SU-DHL-6 (cell line): ENCODE measurements around the gene MYL10.

Source experiments
- H2AFZ ChIP-seq: fragments of 200-600 bp; sonication (generic); 2 replicates; pipeline ENCODE4 v1.6.1; 2014; ENCODE audit warnings: low read depth, mild to moderate bottlenecking, moderate library complexity, mixed read lengths, antibody characterized with exemption, low read length; ENCODE audit not compliant: severe bottlenecking
- H3F3A ChIP-seq: fragments of 200-600 bp; shearing (Covaris generic); 2 replicates; pipeline ENCODE4 v1.6.0; 2016; ENCODE audit warnings: antibody characterized with exemption, mild to moderate bottlenecking; ENCODE audit not compliant: insufficient read depth
- H3K27ac ChIP-seq: fragments of 200-600 bp; sonication (generic); 2 replicates; pipeline ENCODE4 v1.5.1; 2016; ENCODE audit warnings: low read depth, mild to moderate bottlenecking, low read length, moderate library complexity, mixed read lengths
- H3K27me3 ChIP-seq: fragments of 200-600 bp; sonication (generic), shearing (Covaris generic); 2 replicates; pipeline ENCODE4 v1.6.0; 2014; ENCODE audit warnings: mild to moderate bottlenecking, low read length
- H3K36me3 ChIP-seq: fragments of 200-600 bp; sonication (generic); 2 replicates; pipeline ENCODE4 v1.6.1; 2014; ENCODE audit warnings: mild to moderate bottlenecking, low read length, mixed read lengths
- H3K4me2 ChIP-seq: fragments of 300-600, 200-600 bp; shearing (Covaris generic), sonication (generic); 2 replicates; pipeline ENCODE4 v1.6.0; 2014; ENCODE audit warnings: low read length, low read depth, mild to moderate bottlenecking; ENCODE audit not compliant: poor library complexity, severe bottlenecking
- H3K4me3 ChIP-seq: fragments of 200-600 bp; sonication (generic); 2 replicates; pipeline ENCODE4 v1.5.1; 2014; ENCODE audit warnings: antibody characterized with exemption, low read length, mild to moderate bottlenecking, mixed read lengths; ENCODE audit not compliant: insufficient read depth, poor library complexity, severe bottlenecking
- H3K79me2 ChIP-seq: fragments of 200-600 bp; sonication (generic); 2 replicates; pipeline ENCODE4 v1.6.1; 2014; ENCODE audit warnings: mild to moderate bottlenecking, low read length, moderate library complexity; ENCODE audit not compliant: insufficient read depth
- H3K9ac ChIP-seq: fragments of 200-600 bp; sonication (generic); 2 replicates; pipeline ENCODE4 v1.7.0; 2014; ENCODE audit warnings: mild to moderate bottlenecking, low read length
- H3K9me2 ChIP-seq: fragments of 200-600 bp; sonication (generic); replicated peaks from 2 replicates; pipeline ENCODE4 v1.6.1; 2014; ENCODE audit warnings: low read length; ENCODE audit not compliant: insufficient read depth
- H3K9me3 ChIP-seq: fragments of 200-600 bp; sonication (generic); 2 replicates; pipeline ENCODE4 v1.6.1; 2014; ENCODE audit warnings: low read length, mixed read lengths; ENCODE audit not compliant: insufficient read depth
- H4K20me1 ChIP-seq: fragments of 200-600 bp; sonication (generic); 2 replicates; pipeline ENCODE4 v1.6.1; 2014; ENCODE audit warnings: low read depth, mild to moderate bottlenecking, antibody characterized with exemption, low read length, moderate library complexity, mixed read lengths
- CTCF ChIP-seq: fragments of 200-600 bp; sonication (generic); IDR thresholded peaks from one replicate; pipeline ENCODE4 v1.5.1; 2017; ENCODE audit warnings: antibody characterized with exemption, mild to moderate bottlenecking, low read length, moderate library complexity; ENCODE audit not compliant: insufficient read depth, poor library complexity, severe bottlenecking
- EZH2phosphoT487 ChIP-seq: fragments of 200-600 bp; sonication (generic), shearing (Covaris generic); conservative IDR thresholded peaks from 2 replicates; pipeline ENCODE4 v1.6.1; 2018; ENCODE audit warnings: mild to moderate bottlenecking, antibody characterized with exemption, low read length, moderate library complexity, mixed read lengths

MYL10 gene

DNA sequence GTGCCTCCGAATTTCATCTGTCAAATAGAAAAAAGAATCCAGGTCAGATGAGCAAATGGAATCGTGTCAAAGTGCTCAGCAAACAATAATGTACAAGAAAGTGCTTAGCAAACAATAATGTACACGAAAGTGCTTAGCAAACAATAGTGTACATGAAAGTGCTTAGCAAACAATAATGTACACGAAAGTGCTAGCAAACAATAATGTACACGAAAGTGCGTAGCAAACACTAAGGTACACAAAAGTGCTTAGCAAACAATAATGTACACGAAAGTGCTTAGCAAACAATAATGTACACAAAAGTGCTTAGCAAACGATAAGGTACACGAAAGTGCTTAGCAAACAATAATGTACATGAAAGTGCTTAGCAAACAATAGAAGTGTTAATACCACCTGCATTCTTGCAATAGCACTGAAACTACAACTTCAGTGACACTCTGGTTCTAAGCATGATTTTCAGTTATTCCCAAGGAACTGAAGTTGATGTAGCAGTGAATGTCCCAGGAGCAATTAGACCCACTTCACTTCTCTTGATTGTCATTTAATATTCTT lies 33.4 kb upstream of the MYL10 start:
- no peak overlapping the region for H3K27ac ChIP-seq

DNA sequence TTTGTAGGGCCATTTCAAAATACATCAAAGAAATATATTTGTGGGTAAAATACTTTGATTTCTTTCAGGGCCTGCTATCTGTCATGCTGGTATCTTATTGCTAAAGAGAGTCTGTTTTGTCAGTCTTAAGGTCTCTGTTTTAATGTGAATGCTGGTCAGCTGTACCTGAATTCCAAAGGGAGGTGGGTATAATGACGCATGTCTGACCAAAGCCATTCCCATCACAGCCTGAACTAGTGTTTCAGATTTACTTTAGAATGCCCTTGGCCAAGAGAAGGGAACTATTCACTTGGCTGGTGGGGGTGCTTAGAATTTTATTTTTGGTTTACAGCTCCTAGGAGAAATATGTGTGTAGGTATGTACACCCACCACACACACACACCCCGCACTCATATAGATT lies 30.6 kb upstream of the MYL10 start:
- no peaks in the 10 kb centered on the region for H3K9me3 ChIP-seq
- H3K4me3 ChIP-seq, result no peak overlapping the region
- H4K20me1 ChIP-seq, result no peaks in the 10 kb centered on the region
- no peaks in the 10 kb centered on the region for H3K79me2 ChIP-seq
- H3K9me2 ChIP-seq, result no peaks in the 10 kb centered on the region
- no peak overlapping the region for H3K9ac ChIP-seq
- no peak overlapping the region for H3K27ac ChIP-seq
- H2AFZ ChIP-seq, result no peak overlapping the region
- no peak overlapping the region for H3K4me2 ChIP-seq
- no peaks in the 10 kb centered on the region for H3K36me3 ChIP-seq
- TF ChIP-seq CTCF (no peak), EZH2phosphoT487 (no peak)
- H3F3A ChIP-seq, result no peaks in the 10 kb centered on the region
- H3K27me3 ChIP-seq, result no peaks in the 10 kb centered on the region; the same call in 1 of the 2 replicates

More for the DNA sequence above, 33.4 kb upstream of the MYL10 start:
- Histone ChIP-seq H3K79me2 (no peaks in the 10 kb centered on the region), H3K27me3 (no peaks in the 10 kb centered on the region; the same call in 1 of the 2 replicates), H3K36me3 (no peaks in the 10 kb centered on the region), H3K4me3 (no peak overlapping the region), H3K9me3 (no peaks in the 10 kb centered on the region), H4K20me1 (no peaks in the 10 kb centered on the region), H3F3A (no peaks in the 10 kb centered on the region), H3K9ac (no peak overlapping the region), H3K4me2 (no peak overlapping the region), H3K9me2 (no peaks in the 10 kb centered on the region), H2AFZ (no peak overlapping the region)
- TF ChIP-seq EZH2phosphoT487 (no peak), CTCF (no peak)

DNA sequence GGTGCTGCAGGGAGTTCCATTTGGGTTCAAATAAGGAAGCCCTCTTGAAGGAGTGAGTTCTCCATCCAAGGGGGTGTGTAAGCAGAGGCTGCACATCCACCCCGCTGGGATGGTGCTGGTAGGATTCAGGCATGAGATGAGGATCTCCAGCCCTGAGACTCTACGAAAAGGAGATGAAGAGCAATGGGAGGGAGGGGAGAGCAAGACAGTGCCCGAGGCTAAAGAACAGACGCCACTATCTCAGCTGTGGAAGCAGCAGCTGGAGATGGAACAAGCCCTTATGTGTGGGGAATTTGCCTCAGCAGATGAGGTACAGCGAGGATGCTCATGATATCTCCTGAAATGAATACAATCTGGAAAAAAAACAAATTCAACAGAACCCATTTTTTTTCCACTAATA lies 28.1 kb upstream of the MYL10 start:
- H3K4me3 ChIP-seq, result no peak overlapping the region
- no peak overlapping the region for H2AFZ ChIP-seq
- H3K27me3 ChIP-seq, result no peaks in the 10 kb centered on the region; the same call in 1 of the 2 replicates
- H3K9ac ChIP-seq, result no peak overlapping the region
- no peaks in the 10 kb centered on the region for H3K79me2 ChIP-seq
- H3K27ac ChIP-seq, result no peak overlapping the region
- TF ChIP-seq CTCF (no peak), EZH2phosphoT487 (no peak)
- H3K9me3 ChIP-seq, result no peaks in the 10 kb centered on the region
- H3F3A ChIP-seq, result no peaks in the 10 kb centered on the region
- no peaks in the 10 kb centered on the region for H3K36me3 ChIP-seq
- no peaks in the 10 kb centered on the region for H4K20me1 ChIP-seq
- H3K9me2 ChIP-seq, result no peaks in the 10 kb centered on the region
- H3K4me2 ChIP-seq, result no peak overlapping the region
